Right lobe of liver (tissue), 4 donors: ENCODE results near the gene NRXN3.

ENCODE experiments used
- CTCF ChIP-seq, 4 donors: fragments of 200-600 bp in 3 of 4; fragments of 450-650 bp in 1 of 4; IDR thresholded peaks; one replicate each; pipeline versions ENCODE4 v1.5.1 to v1.8.0; 2016 to 2022; ENCODE audit warnings: antibody characterized with exemption in 4 of 4, mild to moderate bottlenecking in 2 of 4
- POLR2A ChIP-seq: fragments of 450-650 bp; IDR thresholded peaks from one replicate; pipeline ENCODE4 v1.6.1; 2017; ENCODE audit warnings: antibody characterized with exemption, mild to moderate bottlenecking
- donor health status: DM: no; HTN: no; CAD: no.
- donor health status: DM: no; HTN: no; CAD: no.
- donor health status: DM: no; HTN: yes; CAD: no.

GRCh38 chr14:78358591-78358990, 188.4 kb downstream of the NRXN3 start:
- TF ChIP-seq CTCF (IDR thresholded peaks at IDR 0.05) (no peak), POLR2A (no peak)
